Measurements from ENCODE around the gene ERG. TPM values are rescaled to one million over a fixed set of nuclear protein-coding genes. Genes with fewer than 3 reads are reported as not detected.

ERG gene
- total and polyA plus RNA-seq, 2 experiments from 2014 or later = 0.14 to 0.44 TPM

- H3K79me2 ChIP-seq (replicated peaks; ENCODE audit: insufficient read depth) = no peaks in the 10 kb centered on the region
- no peaks in the 10 kb centered on the region for H4K20me1 ChIP-seq (replicated peaks; ENCODE audit: insufficient read depth)
- H3K27ac ChIP-seq (ENCODE audit: low read depth) = no peak overlapping the region
- H3K9me2 ChIP-seq (ENCODE audit: insufficient read depth) = 0 out of 2 replicates have a peak, but pooled peaks cover 5% of the 10 kb centered on the region
- ATAC-seq (no peak), DNase-seq (ENCODE audit: low spot score) (no peak)
- peaks cover 19% of the 10 kb centered on the region for H3K9me3 Mint-ChIP-seq
- H3K36me3 ChIP-seq (ENCODE audit: insufficient read depth) = 0 out of 2 replicates have a peak, but pooled peaks cover 4% of the 10 kb centered on the region
- H3K4me1 Mint-ChIP-seq = peaks cover 1% of the 10 kb centered on the region; the same call in 2 of the 3 replicates
- no peaks in the 10 kb centered on the region for H3K27me3 ChIP-seq (ENCODE audit: insufficient read depth)
- no peak overlapping the region for H3K4me3 Mint-ChIP-seq
- no peaks in the 10 kb centered on the region for H3K4me1 ChIP-seq (ENCODE audit: insufficient read depth)
- H3K27ac Mint-ChIP-seq = no peak overlapping the region
- TF ChIP-seq STAT1 (IDR thresholded peaks at IDR 0.05; ENCODE audit: unreplicated experiment) = no peak
- no peak for TF ChIP-seq ZNF331 (CRISPR knock-in tag; IDR thresholded peaks at IDR 0.05; ENCODE audit: low read depth)
- no peak for TF ChIP-seq NANOG (IDR thresholded peaks at IDR 0.05; ENCODE audit: borderline replicate concordance)
- TF ChIP-seq EZH2 (IDR thresholded peaks at IDR 0.05; ENCODE audit: low read depth, unreplicated experiment) = no peak
- no peak for TF ChIP-seq POLR2AphosphoS5 (IDR thresholded peaks at IDR 0.05; ENCODE audit: low read depth)
- TF ChIP-seq CTCF (conservative IDR thresholded peaks at IDR 0.05; ENCODE audit: low read depth in 2 of 2) = no peak
- no peak for TF ChIP-seq JUNB (IDR thresholded peaks at IDR 0.05; ENCODE audit: unreplicated experiment)
- TF ChIP-seq CREB1 (CRISPR knock-in tag; IDR thresholded peaks at IDR 0.05; ENCODE audit: low read depth) = no peak
- no peak for TF ChIP-seq EZH2phosphoT487 (IDR thresholded peaks at IDR 0.05; ENCODE audit: unreplicated experiment)
- TF ChIP-seq ETS1 (IDR thresholded peaks at IDR 0.05) = no peak
- no peak for TF ChIP-seq ZNF462 (CRISPR knock-in tag; IDR thresholded peaks at IDR 0.05)
- TF ChIP-seq REST (IDR thresholded peaks at IDR 0.05; ENCODE audit: unreplicated experiment) = no peak
- TF ChIP-seq ZNF114 (CRISPR knock-in tag; IDR thresholded peaks at IDR 0.05) = no peak
- no peaks in the 10 kb centered on the region for H3K27me3 Mint-ChIP-seq (ENCODE audit: insufficient read depth, low read depth, poor library complexity)
- no peak overlapping the region for H3K4me3 ChIP-seq
- no peaks in the 10 kb centered on the region for H3F3A ChIP-seq (replicated peaks; ENCODE audit: low read depth)
- H2AFZ ChIP-seq = no peak overlapping the region
- no peak overlapping the region for H3K4me2 ChIP-seq
- peaks cover 18% of the 10 kb centered on the region; the same call in 2 of the 3 replicates for H3K36me3 Mint-ChIP-seq (ENCODE audit: low read depth)
Measured at GRCh38 chr21:38377165-38378088, 120.8 kb downstream of the ERG start.
